Stomach (tissue), 4 donors: ENCODE results near the gene STARD7.

Experiments used
- CTCF ChIP-seq, 7 experiments: fragments of 450-650 bp in 4 of 7; fragments of 200-600 bp in 3 of 7; sonication (generic) in 3 of 7; IDR thresholded peaks; one replicate each; pipeline ENCODE4 v1.5.1; 2016 to 2019; ENCODE audit warnings: antibody characterized with exemption in 7 of 7, control low read depth in 2 of 7, mild to moderate bottlenecking in 1 of 7
- EP300 ChIP-seq: sonication (generic); formaldehyde crosslinking; IDR thresholded peaks from one replicate; pipeline ENCODE4 v1.6.1; 2017; ENCODE audit warnings: antibody characterized with exemption
- POLR2A ChIP-seq, 4 donors: fragments of 450-650 bp; IDR thresholded peaks; one replicate each; pipeline ENCODE4 v1.6.1; 2016; ENCODE audit warnings: antibody characterized with exemption in 4 of 4, control low read depth in 2 of 4, mild to moderate bottlenecking in 1 of 4, moderate library complexity in 1 of 4

- TF ChIP-seq CTCF (IDR thresholded peaks at IDR 0.05) (no peak), POLR2A (IDR thresholded peaks at IDR 0.05) (no peak), EP300 (no peak)
These were observed 543 bp upstream of the STARD7 start for GRCh38 chr2:96209011-96209728.
